Stimulated activated CD4-positive, alpha-beta T cell treated with anti-CD3 and anti-CD28 coated beads, Interleukin-15, amount 100 ng/mL, for 48 hours (primary cell): Measurements from ENCODE around the gene ZP3.
"Not testable (repeated sequence)": the region's sequence is repeated elsewhere in the genome, so short reads cannot be mapped to it uniquely, and the experiment has no call there.

ENCODE experiments used
- DNase-seq, 2 donors: peaks; one replicate each; pipeline ENCODE4 v3.0.0-alpha.2; 2020; ENCODE audit warnings: low read depth in 2 of 2

The ZP3 gene

GRCh38 chr7:76403780-76404494 lies 20.8 kb upstream of the ZP3 start:
- no peak for DNase-seq

- DNase-seq = no peak
These were observed 19.0 kb upstream of the ZP3 start for GRCh38 chr7:76405738-76406137.

GRCh38 chr7:76407718-76408117 lies 17.0 kb upstream of the ZP3 start:
- no peak for DNase-seq

GRCh38 chr7:76408121-76408560 lies 16.6 kb upstream of the ZP3 start:
- no peak for DNase-seq

GRCh38 chr7:76409537-76409936 lies 15.2 kb upstream of the ZP3 start, which contains the start of gene SSC4D:
SSC4D (minus strand) TSS chr7:76409697; CDS start chr7:76404439, 5,258 bp downstream.
- DNase-seq = no peak

GRCh38 chr7:76411626-76412025 lies 13.1 kb upstream of the ZP3 start:
- no peak for DNase-seq

- no peak for DNase-seq
These were observed 12.5 kb upstream of the ZP3 start for GRCh38 chr7:76412249-76412648.

GRCh38 chr7:76417654-76418310 lies 7.0 kb upstream of the ZP3 start:
- not testable (repeated sequence) for DNase-seq

- DNase-seq = not testable (repeated sequence)
These were observed 3.7 kb upstream of the ZP3 start for GRCh38 chr7:76421097-76421496.

- DNase-seq = no peak
These were observed 911 bp upstream of the ZP3 start for GRCh38 chr7:76423666-76424412.

- DNase-seq = no peak
These were observed 406 bp downstream of the ZP3 start for GRCh38 chr7:76425156-76425555.

- DNase-seq = not testable (repeated sequence)
These were observed 808 bp downstream of the ZP3 start for GRCh38 chr7:76425558-76425957.

- no peak for DNase-seq
These were observed 1.5 kb downstream of the ZP3 start for GRCh38 chr7:76426246-76426645.

GRCh38 chr7:76427635-76428034 lies 2.9 kb downstream of the ZP3 start:
- DNase-seq = no peak

- no peak for DNase-seq
These were observed 3.5 kb downstream of the ZP3 start for GRCh38 chr7:76428149-76428823.

GRCh38 chr7:76428868-76429805 lies 4.4 kb downstream of the ZP3 start:
- DNase-seq = no peak

GRCh38 chr7:76430211-76430610 lies 5.5 kb downstream of the ZP3 start:
- DNase-seq = no peak

GRCh38 chr7:76430836-76431235 lies 6.1 kb downstream of the ZP3 start:
- DNase-seq = no peak

- peak; percentile 20 to 48 for DNase-seq
These were observed 13.1 kb downstream of the ZP3 start for GRCh38 chr7:76437873-76438272.

GRCh38 chr7:76439120-76439888 lies 14.6 kb downstream of the ZP3 start:
- not testable (repeated sequence) for DNase-seq
